H1 (cell line): ENCODE results near the gene VPS11. TPM values are rescaled to one million over a fixed set of nuclear protein-coding genes. Genes with fewer than 3 reads are reported as not detected.
A peak's percentile ranks its signal among the peaks of the same experiment; 100 is the strongest.

Source experiments
- CTCF ChIA-PET: fragments of 300-600 bp; sonication (Branson Sonifier 250); formaldehyde crosslinking; loops from one replicate; lab custom pipeline; 2021; ENCODE audit not compliant: partially characterized antibody; lab: Charles Lee
- POLR2A ChIA-PET: fragments of 300-600 bp; sonication (Branson Sonifier 250); formaldehyde crosslinking; loops from one replicate; lab custom pipeline; 2021; ENCODE audit warnings: inconsistent platforms; ENCODE audit not compliant: partially characterized antibody; lab: Charles Lee
- DNase-seq, 2 experiments: peaks; one replicate each; pipeline versions ENCODE4 v3.0.0 to v3.0.0-alpha.2; 2010 to 2022; ENCODE audit warnings: low spot score in 2 of 2, low read depth in 1 of 2, mixed read lengths in 1 of 2
- FAIRE-seq: peaks from 2 replicates; lab custom pipeline; 2011; peaks lifted over from hg19 to GRCh38; lab: Jason Lieb, UNC
- H2AFZ ChIP-seq: 2 replicates; pipeline ENCODE4 v1.8.1; 2012; ENCODE audit warnings: low read length, inconsistent platforms
- H2AK5ac ChIP-seq: 2 replicates; pipeline ENCODE4 v1.6.1; 2013; ENCODE audit warnings: low read depth, low read length
- H2BK120ac ChIP-seq: replicated peaks from 2 replicates; pipeline ENCODE3; 2013; ENCODE audit warnings: low read depth, low read length, inconsistent platforms
- H2BK12ac ChIP-seq: 2 replicates; pipeline ENCODE4 v1.6.1; 2013; ENCODE audit warnings: low read depth, low read length
- H2BK15ac ChIP-seq: 2 replicates; pipeline ENCODE4 v1.6.1; 2013; ENCODE audit warnings: low read length
- H2BK20ac ChIP-seq: 2 replicates; pipeline ENCODE4 v1.6.1; 2013; ENCODE audit warnings: low read length
- H2BK5ac ChIP-seq: 2 replicates; pipeline ENCODE4 v1.6.1; 2013; ENCODE audit warnings: low read depth, low read length
- H3K14ac ChIP-seq: 2 replicates; pipeline ENCODE4 v1.6.1; 2013; ENCODE audit warnings: inconsistent platforms; ENCODE audit not compliant: insufficient read length
- H3K18ac ChIP-seq: 2 replicates; pipeline ENCODE4 v1.6.1; 2013; ENCODE audit warnings: low read length; ENCODE audit errors: extremely low read depth
- H3K23ac ChIP-seq: 2 replicates; pipeline ENCODE4 v1.6.1; 2013; ENCODE audit warnings: inconsistent platforms; ENCODE audit not compliant: insufficient read length
- H3K23me2 ChIP-seq: 2 replicates; pipeline ENCODE4 v1.6.1; 2013; ENCODE audit warnings: low read depth, low read length
- H3K27ac ChIP-seq: 2 replicates; pipeline ENCODE4 v1.6.1; 2011; ENCODE audit warnings: low read depth, low read length, inconsistent platforms
- H3K27me3 ChIP-seq, 4 experiments: replicated peaks in 1 of 4; 1 replicate in 1 of 4; 2 replicates in 3 of 4; pipeline versions ENCODE4 v1.6.1 to v1.8.1; 2011 to 2013; ENCODE audit warnings: low read length in 3 of 4, mild to moderate bottlenecking in 3 of 4, inconsistent platforms in 2 of 4, mixed read lengths in 2 of 4, moderate library complexity in 1 of 4; ENCODE audit not compliant: control insufficient read depth in 3 of 4, insufficient read depth in 3 of 4; ENCODE audit errors: extremely low read depth in 1 of 4
- H3K36me3 ChIP-seq, 4 experiments: 2 replicates each; pipeline versions ENCODE4 v1.6.1 to v1.8.1; 2011 to 2013; ENCODE audit warnings: mild to moderate bottlenecking in 4 of 4, low read length in 3 of 4, moderate library complexity in 2 of 4, control low read depth in 1 of 4, inconsistent platforms in 1 of 4; ENCODE audit not compliant: insufficient read depth in 4 of 4, control insufficient read depth in 2 of 4
- H3K4ac ChIP-seq: replicated peaks from 2 replicates; pipeline ENCODE3; 2013; ENCODE audit warnings: low read length, low read depth, mixed read lengths, inconsistent platforms; ENCODE audit not compliant: insufficient read length
- H3K4me1 ChIP-seq, 4 experiments: replicated peaks in 1 of 4; 1 replicate in 1 of 4; 2 replicates in 3 of 4; pipeline versions ENCODE4 v1.6.1 to v1.8.1; 2011 to 2013; ENCODE audit warnings: low read length in 3 of 4, inconsistent platforms in 2 of 4, mixed read lengths in 1 of 4; ENCODE audit not compliant: insufficient read depth in 4 of 4, control insufficient read depth in 3 of 4
- H3K4me2 ChIP-seq, 2 experiments: 2 replicates each; pipeline versions ENCODE4 v1.6.1 to v1.8.1; 2011 to 2013; ENCODE audit warnings: low read depth in 2 of 2, low read length in 2 of 2, control low read depth in 1 of 2, inconsistent platforms in 1 of 2, mild to moderate bottlenecking in 1 of 2; ENCODE audit not compliant: insufficient read depth in 1 of 2
- H3K4me3 ChIP-seq, 4 experiments: fragments of 200-600, 300-600 bp in 1 of 4; sonication (generic), shearing (Covaris generic), sonication (Bioruptor Twin) in 1 of 4; 2 replicates each; pipeline versions ENCODE4 v1.5.1 to v1.8.1; 2011 to 2016; ENCODE audit warnings: low read length in 4 of 4, low read depth in 3 of 4, control low read depth in 2 of 4, inconsistent platforms in 2 of 4, mild to moderate bottlenecking in 2 of 4, mixed read lengths in 1 of 4, moderate library complexity in 1 of 4; ENCODE audit not compliant: insufficient read depth in 2 of 4; ENCODE audit errors: extremely low read depth in 1 of 4
- H3K56ac ChIP-seq: replicated peaks from 2 replicates; pipeline ENCODE3; 2013; ENCODE audit warnings: low read depth, mild to moderate bottlenecking, mixed read lengths, low read length, inconsistent platforms; ENCODE audit not compliant: insufficient read length
- H3K79me1 ChIP-seq: 2 replicates; pipeline ENCODE4 v1.6.1; 2013; ENCODE audit warnings: low read depth, low read length, control low read depth
- H3K79me2 ChIP-seq, 2 experiments: 2 replicates each; pipeline versions ENCODE4 v1.6.1 to v1.8.1; 2012 to 2013; ENCODE audit warnings: low read length in 2 of 2, mild to moderate bottlenecking in 2 of 2, inconsistent platforms in 1 of 2; ENCODE audit not compliant: insufficient read depth in 2 of 2, control insufficient read depth in 1 of 2
- H3K9ac ChIP-seq, 4 experiments: replicated peaks in 1 of 4; 1 replicate in 1 of 4; 2 replicates in 3 of 4; pipeline versions ENCODE4 v1.6.1 to v1.8.1; 2011 to 2013; ENCODE audit warnings: low read depth in 3 of 4, low read length in 3 of 4, control low read depth in 2 of 4, mild to moderate bottlenecking in 2 of 4, moderate library complexity in 2 of 4, inconsistent platforms in 1 of 4; ENCODE audit errors: extremely low read depth in 1 of 4
- H3K9me3 ChIP-seq, 2 experiments: 2 replicates each; pipeline versions ENCODE4 v1.6.1 to v1.8.1; 2012 to 2013; ENCODE audit warnings: mild to moderate bottlenecking in 2 of 2, moderate library complexity in 2 of 2, control low read depth in 1 of 2, inconsistent platforms in 1 of 2, low read depth in 1 of 2, low read length in 1 of 2, mixed read lengths in 1 of 2; ENCODE audit not compliant: insufficient read depth in 2 of 2
- H4K20me1 ChIP-seq, 2 experiments: replicated peaks in 1 of 2; 2 replicates each; pipeline versions ENCODE3 to v1.8.1; 2011 to 2013; ENCODE audit warnings: inconsistent platforms in 2 of 2, low read length in 2 of 2, mild to moderate bottlenecking in 1 of 2; ENCODE audit not compliant: insufficient read depth in 2 of 2, control insufficient read depth in 1 of 2
- H4K5ac ChIP-seq: 2 replicates; pipeline ENCODE4 v1.6.1; 2013; ENCODE audit warnings: low read length, low read depth, mixed read lengths, inconsistent platforms; ENCODE audit not compliant: insufficient read length
- H4K8ac ChIP-seq: 2 replicates; pipeline ENCODE4 v1.8.0; 2013; ENCODE audit warnings: mild to moderate bottlenecking, moderate library complexity, low read length, inconsistent platforms; ENCODE audit not compliant: insufficient read depth; ENCODE audit errors: extremely low read depth
- H4K91ac ChIP-seq: replicated peaks from 2 replicates; pipeline ENCODE3; 2013; ENCODE audit warnings: low read length, mixed read lengths, inconsistent platforms; ENCODE audit not compliant: insufficient read length
- NRF1 ChIP-seq: IDR thresholded peaks from 2 replicates; pipeline ENCODE4 v1.6.1; 2011; ENCODE audit warnings: mild to moderate bottlenecking, low read depth, low read length, improper control_type of control experiment
- PHF8 ChIP-seq: fragments of 200-600 bp; sonication (generic); conservative IDR thresholded peaks from 2 replicates; pipeline ENCODE4 v1.7.1; 2012; ENCODE audit warnings: low read depth, mild to moderate bottlenecking, inconsistent platforms, low read length, moderate library complexity
- POLR2A ChIP-seq, 2 experiments: IDR thresholded peaks; 1 replicate in 1 of 2; 2 replicates in 1 of 2; pipeline ENCODE4 v1.6.1; 2011; ENCODE audit warnings: low read depth in 2 of 2, low read length in 2 of 2, mild to moderate bottlenecking in 2 of 2; ENCODE audit errors: control extremely low read depth in 1 of 2
- SP2 ChIP-seq: IDR thresholded peaks from 2 replicates; pipeline ENCODE4 v1.6.1; 2012; ENCODE audit warnings: mild to moderate bottlenecking, low read length, inconsistent platforms
- TAF1 ChIP-seq: IDR thresholded peaks from 2 replicates; pipeline ENCODE4 v1.6.1; 2011; ENCODE audit warnings: mild to moderate bottlenecking, low read depth, low read length
- TBP ChIP-seq: IDR thresholded peaks from 2 replicates; pipeline ENCODE4 v1.6.1; 2011; ENCODE audit warnings: low read depth, low read length, improper control_type of control experiment
- WGBS, 2 experiments: shearing (Covaris generic) in 1 of 2; methylation state at CpG; one replicate each; pipeline versions ENCODE4 v1.1.6 to v1.1.7; 2013 to 2015; ENCODE audit warnings: low lambda C conversion rate in 2 of 2, mixed read lengths in 2 of 2, inconsistent platforms in 1 of 2, low coverage in 1 of 2, missing lambda C conversion rate in 1 of 2; ENCODE audit not compliant: insufficient replicate concordance in 2 of 2, insufficient coverage in 1 of 2, insufficient read length in 1 of 2; ENCODE audit errors: extremely low coverage in 1 of 2, missing lambda C conversion rate in 1 of 2; 5-methylcytosine and 5-hydroxymethylcytosine counted together
- polyA plus RNA-seq, 7 experiments: library from polyadenylated mRNA; depleted of rRNA in 3 of 7; stranded (reverse) in 5 of 7; unstranded in 2 of 7; fragments of >200 nt in 5 of 7; fragments of 200-250 nt in 2 of 7; gene quantifications; 1 replicate in 5 of 7; 2 replicates in 1 of 7; 4 replicates in 1 of 7; pipeline versions ENCODE4 v1.2.1 to v1.2.3, GENCODE V29; 2011 to 2013; ENCODE audit warnings: missing spikeins in 2 of 7, mixed read lengths in 2 of 7
- total RNA-seq: library from RNA; stranded (reverse); fragmentation: NEBNext Ultra II Directional; extraction: Animal tissue kit (Norgen Biotek cat#: 25700); gene quantifications from 2 replicates; pipeline ENCODE4 v1.2.1, GENCODE V29; 2021

Gene VPS11
- total and polyA plus RNA-seq, 2 of the 8 experiments (the other 6 are each of a cell fraction or from before 2014, with no cell fraction given) = 13.1 to 15.5 TPM

GRCh38 chr11:119093942-119094815 is 26.6 kb downstream of the VPS11 start:
- Histone ChIP-seq H3K4me2 (peak overlapping the region; percentile 95 to 96), H4K20me1 (peaks cover 16 to 18% of the 10 kb centered on the region in 2 experiments), H2BK5ac (peak overlapping the region; percentile 91; the same call in 1 of the 2 replicates), H3K79me2 (peaks cover 18 to 32% of the 10 kb centered on the region in 2 experiments), H2AK5ac (no peak overlapping the region), H3K9me3 (no peaks in the 10 kb centered on the region), H3K14ac (no peak overlapping the region), H3K27me3 (no peaks in the 10 kb centered on the region), H2BK15ac (no peak overlapping the region), H2BK20ac (no peak overlapping the region), H3K4ac (no peak overlapping the region), H3K27ac (peak overlapping the region; percentile 22; the same call in 1 of the 2 replicates), H3K9ac (peak overlapping the region; percentile 89 to 98 (median 95)), H4K5ac (no peak overlapping the region), H3K79me1 (peaks cover 8% of the 10 kb centered on the region), H2BK12ac (no peak overlapping the region), H3K4me1 (peaks cover 0 to 13% (median 3%) of the 10 kb centered on the region in 4 experiments; a peak in 5 of 7 replicates), H3K56ac (peak overlapping the region; percentile 50), H4K91ac (no peak overlapping the region), H4K8ac (peak overlapping the region; percentile 5; the same call in 1 of the 2 replicates), H3K23me2 (peaks cover 2% of the 10 kb centered on the region; the same call in 1 of the 2 replicates), H2AFZ (no peak overlapping the region), H2BK120ac (no peak overlapping the region), H3K23ac (no peak overlapping the region), H3K18ac (0 out of 2 replicates have a peak overlapping the region, but pooled peaks have one; percentile 11), H3K4me3 (peak overlapping the region; percentile 85 to 97 (median 92)), H3K36me3 (peaks cover 8 to 61% (median 29%) of the 10 kb centered on the region in 4 experiments; a peak in 6 of 8 replicates)
- FAIRE-seq (no peak), DNase-seq (peak in 1 of 2 experiments; percentile 60)
- TF ChIP-seq TBP (peak; percentile 6; the same call in 1 of the 2 replicates), PHF8 (peak; percentile 8; the same call in 1 of the 2 replicates), POLR2A (IDR thresholded peaks at IDR 0.05; ENCODE audit: control extremely low read depth in 1 of 2, low read depth in 2 of 2, low read length in 2 of 2) (peak; percentile 47 to 70; a peak in 1 of 3 replicates), TAF1 (no peak), SP2 (no peak), NRF1 (no peak)
- 2% methylated on average over 54 of the region's 81 CpGs; no CpG with 5 or more reads in 1 of the 2 experiments for WGBS, 2 experiments
- POLR2A ChIA-PET = interaction anchor here (0.5 to 8.6 kb wide), 57 partner anchors 9 to 516 kb away, joined by 3 to 141 read pairs (median 4); partner anchors contain the start of genes ABCG4, C2CD2L, CBL and HINFP
- CTCF ChIA-PET = interaction anchor here (0.6 to 2.0 kb wide), 6 partner anchors 11 to 223 kb away, joined by 3 to 11 read pairs (median 4); partner anchors contain the start of genes NLRX1 and VPS11
